ENCODE measurements around the gene NOP9.

DNA sequence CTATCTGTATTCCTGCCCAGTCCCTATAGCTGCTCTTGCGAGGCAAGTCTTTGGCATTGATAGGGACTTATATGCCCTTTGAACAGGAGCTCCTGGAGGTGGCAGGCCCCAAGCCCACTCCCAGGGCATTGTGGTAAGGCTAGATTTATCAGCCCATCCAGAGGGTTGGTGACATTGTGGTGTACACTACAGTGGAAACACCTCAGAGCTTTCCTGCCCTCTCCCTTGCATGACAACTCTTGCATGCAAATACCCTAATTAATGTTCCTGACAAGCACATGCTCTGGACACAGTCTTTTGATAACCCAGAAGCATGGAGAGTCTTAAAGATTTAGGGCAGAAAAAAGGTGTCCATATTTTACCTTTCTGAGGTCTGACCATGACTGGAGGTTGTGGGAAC, 41.0 kb downstream of the NOP9 start:
- TF ChIP-seq, protein P1, sequence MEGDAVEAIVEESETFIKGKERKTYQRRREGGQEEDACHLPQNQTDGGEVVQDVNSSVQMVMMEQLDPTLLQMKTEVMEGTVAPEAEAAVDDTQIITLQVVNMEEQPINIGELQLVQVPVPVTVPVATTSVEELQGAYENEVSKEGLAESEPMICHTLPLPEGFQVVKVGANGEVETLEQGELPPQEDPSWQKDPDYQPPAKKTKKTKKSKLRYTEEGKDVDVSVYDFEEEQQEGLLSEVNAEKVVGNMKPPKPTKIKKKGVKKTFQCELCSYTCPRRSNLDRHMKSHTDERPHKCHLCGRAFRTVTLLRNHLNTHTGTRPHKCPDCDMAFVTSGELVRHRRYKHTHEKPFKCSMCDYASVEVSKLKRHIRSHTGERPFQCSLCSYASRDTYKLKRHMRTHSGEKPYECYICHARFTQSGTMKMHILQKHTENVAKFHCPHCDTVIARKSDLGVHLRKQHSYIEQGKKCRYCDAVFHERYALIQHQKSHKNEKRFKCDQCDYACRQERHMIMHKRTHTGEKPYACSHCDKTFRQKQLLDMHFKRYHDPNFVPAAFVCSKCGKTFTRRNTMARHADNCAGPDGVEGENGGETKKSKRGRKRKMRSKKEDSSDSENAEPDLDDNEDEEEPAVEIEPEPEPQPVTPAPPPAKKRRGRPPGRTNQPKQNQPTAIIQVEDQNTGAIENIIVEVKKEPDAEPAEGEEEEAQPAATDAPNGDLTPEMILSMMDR (conservative IDR thresholded peaks at IDR 0.05; ENCODE audit: low read length): no peak
- no peak for TF ChIP-seq EZH2phosphoT487 (IDR thresholded peaks at IDR 0.05; ENCODE audit: borderline replicate concordance)
